HG02973 (cell line): ENCODE measurements around the gene SLC8A3.

ENCODE experiments used
- ATAC-seq: cut with Tn5 transposase; IDR thresholded peaks from one replicate; pipeline ENCODE4 v1.9.1; 2021; ENCODE audit warnings: moderate library complexity; ENCODE audit not compliant: unreplicated experiment

SLC8A3 gene

GRCh38 chr14:70002589-70003346, 186.0 kb downstream of the SLC8A3 start:
- no peak for ATAC-seq

- ATAC-seq: no peak
These were observed 188.2 kb downstream of the SLC8A3 start for GRCh38 chr14:70000601-70001000.

GRCh38 chr14:69999261-69999674, 189.5 kb downstream of the SLC8A3 start:
- ATAC-seq: no peak

GRCh38 chr14:69997849-69998248, 190.9 kb downstream of the SLC8A3 start:
- no peak for ATAC-seq

GRCh38 chr14:69996216-69996615, 192.5 kb downstream of the SLC8A3 start:
- no peak for ATAC-seq
